C4-2B (cell line): ENCODE data around the gene MAML3.

Source experiments
- ZFX ChIP-seq: fragments of 450-650 bp; IDR thresholded peaks from 2 replicates; pipeline ENCODE4 v1.6.1; 2017
- TF ChIP-seq, protein P1 (sequence below): fragments of 450-650 bp; conservative IDR thresholded peaks from 2 replicates; pipeline ENCODE4 v1.5.1; 2017; ENCODE audit warnings: mild to moderate bottlenecking

GRCh38 chr4:139869810-139870209, 284.2 kb downstream of the MAML3 start:
- TF ChIP-seq, protein P1, sequence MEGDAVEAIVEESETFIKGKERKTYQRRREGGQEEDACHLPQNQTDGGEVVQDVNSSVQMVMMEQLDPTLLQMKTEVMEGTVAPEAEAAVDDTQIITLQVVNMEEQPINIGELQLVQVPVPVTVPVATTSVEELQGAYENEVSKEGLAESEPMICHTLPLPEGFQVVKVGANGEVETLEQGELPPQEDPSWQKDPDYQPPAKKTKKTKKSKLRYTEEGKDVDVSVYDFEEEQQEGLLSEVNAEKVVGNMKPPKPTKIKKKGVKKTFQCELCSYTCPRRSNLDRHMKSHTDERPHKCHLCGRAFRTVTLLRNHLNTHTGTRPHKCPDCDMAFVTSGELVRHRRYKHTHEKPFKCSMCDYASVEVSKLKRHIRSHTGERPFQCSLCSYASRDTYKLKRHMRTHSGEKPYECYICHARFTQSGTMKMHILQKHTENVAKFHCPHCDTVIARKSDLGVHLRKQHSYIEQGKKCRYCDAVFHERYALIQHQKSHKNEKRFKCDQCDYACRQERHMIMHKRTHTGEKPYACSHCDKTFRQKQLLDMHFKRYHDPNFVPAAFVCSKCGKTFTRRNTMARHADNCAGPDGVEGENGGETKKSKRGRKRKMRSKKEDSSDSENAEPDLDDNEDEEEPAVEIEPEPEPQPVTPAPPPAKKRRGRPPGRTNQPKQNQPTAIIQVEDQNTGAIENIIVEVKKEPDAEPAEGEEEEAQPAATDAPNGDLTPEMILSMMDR, result no peak
- TF ChIP-seq ZFX, result no peak
